SU-DHL-6 (cell line): Measurements from ENCODE around the gene FLT1.

ENCODE experiments used
- CTCF ChIP-seq: fragments of 200-600 bp; sonication (generic); IDR thresholded peaks from one replicate; pipeline ENCODE4 v1.5.1; 2017; ENCODE audit warnings: antibody characterized with exemption, mild to moderate bottlenecking, low read length, moderate library complexity; ENCODE audit not compliant: insufficient read depth, poor library complexity, severe bottlenecking
- EZH2phosphoT487 ChIP-seq: fragments of 200-600 bp; sonication (generic), shearing (Covaris generic); conservative IDR thresholded peaks from 2 replicates; pipeline ENCODE4 v1.6.1; 2018; ENCODE audit warnings: mild to moderate bottlenecking, antibody characterized with exemption, low read length, moderate library complexity, mixed read lengths

- TF ChIP-seq EZH2phosphoT487, result no peak
- no peak for TF ChIP-seq CTCF
These were observed 145.6 kb downstream of the FLT1 start for GRCh38 chr13:28349371-28349770.
